HepG2 (cell line): ENCODE data around the gene LBX2. TPM values are rescaled to one million over a fixed set of nuclear protein-coding genes. Genes with fewer than 3 reads are reported as not detected.

Experiments
- ARID2 ChIP-seq: sonication (generic); formaldehyde crosslinking; IDR thresholded peaks from 2 replicates; pipeline ENCODE4 v1.8.1; 2022; ENCODE audit warnings: mild to moderate bottlenecking, missing genetic modification reagents, borderline replicate concordance
- CBX5 ChIP-seq: sonication (generic); formaldehyde crosslinking; IDR thresholded peaks from 2 replicates; pipeline ENCODE4 v1.4.0; 2020; ENCODE audit warnings: missing genetic modification reagents, borderline replicate concordance
- FOXA1 ChIP-seq, 2 experiments: fragments of 450-650 bp in 1 of 2; sonication (generic) in 1 of 2; formaldehyde crosslinking in 1 of 2; IDR thresholded peaks; 2 replicates each; pipeline versions ENCODE4 v1.4.0 to v1.6.1; 2016 to 2020; ENCODE audit warnings: missing genetic modification reagents in 1 of 2
- GZF1 ChIP-seq: sonication (generic); formaldehyde crosslinking; IDR thresholded peaks from 2 replicates; pipeline ENCODE4 v1.5.1; 2020; ENCODE audit warnings: mild to moderate bottlenecking, missing genetic modification reagents
- KAT2B ChIP-seq: fragments of 150-350 bp; IDR thresholded peaks from 2 replicates; pipeline ENCODE4 v1.6.1; 2014; ENCODE audit warnings: low read depth, low read length, borderline replicate concordance
- KLF16 ChIP-seq, 2 experiments: sonication (generic) in 1 of 2; formaldehyde crosslinking in 1 of 2; IDR thresholded peaks; 2 replicates each; pipeline versions ENCODE4 v1.6.1 to v1.8.0; 2016 to 2023; ENCODE audit warnings: missing genetic modification reagents in 2 of 2, missing compliant biosample characterization in 1 of 2
- LCORL ChIP-seq, 2 experiments: fragments of 450-650 bp in 1 of 2; sonication (generic) in 1 of 2; formaldehyde crosslinking in 1 of 2; IDR thresholded peaks; 2 replicates each; pipeline versions ENCODE4 v1.5.0 to v1.6.1; 2017 to 2020; ENCODE audit warnings: antibody characterized with exemption in 1 of 2, missing genetic modification reagents in 1 of 2
- MED13 ChIP-seq: sonication (generic); formaldehyde crosslinking; IDR thresholded peaks from 2 replicates; pipeline ENCODE4 v1.5.0; 2020; ENCODE audit warnings: missing genetic modification reagents
- NCOA2 ChIP-seq: sonication (generic); formaldehyde crosslinking; IDR thresholded peaks from 2 replicates; pipeline ENCODE4 v1.8.0; 2022; ENCODE audit warnings: inconsistent platforms
- SPEN ChIP-seq: sonication (generic); formaldehyde crosslinking; IDR thresholded peaks from 2 replicates; pipeline ENCODE4 v1.5.1; 2020; ENCODE audit warnings: low read depth, mild to moderate bottlenecking, missing genetic modification reagents
- ZNF121 ChIP-seq: sonication (generic); formaldehyde crosslinking; IDR thresholded peaks from 2 replicates; pipeline ENCODE4 v1.5.0; 2020; ENCODE audit warnings: mild to moderate bottlenecking, missing genetic modification reagents
- ZNF205 ChIP-seq: IDR thresholded peaks from 2 replicates; pipeline ENCODE4 v1.6.1; 2018; ENCODE audit warnings: missing biosample characterization, missing genetic modification reagents
- ZNF382 ChIP-seq: sonication (generic); formaldehyde crosslinking; IDR thresholded peaks from 2 replicates; pipeline ENCODE4 v1.5.0; 2020; ENCODE audit warnings: missing genetic modification reagents, mild to moderate bottlenecking, borderline replicate concordance
- ZNF563 ChIP-seq: sonication (generic); formaldehyde crosslinking; IDR thresholded peaks from 2 replicates; pipeline ENCODE4 v1.8.0; 2022; ENCODE audit warnings: mild to moderate bottlenecking, moderate library complexity, missing genetic modification reagents
- ZNF782 ChIP-seq: sonication (generic); formaldehyde crosslinking; IDR thresholded peaks from 2 replicates; pipeline ENCODE4 v1.4.0; 2020; ENCODE audit warnings: missing genetic modification reagents, mild to moderate bottlenecking, borderline replicate concordance
- polyA plus RNA-seq, 8 experiments: library from polyadenylated mRNA; depleted of rRNA in 3 of 8; stranded (reverse) in 7 of 8; unstranded in 1 of 8; fragments of >200 nt; fragmentation: Illumina TruSeq in 4 of 8; extraction: Trizol in 4 of 8; gene quantifications; 2 replicates each; pipeline versions ENCODE4 v1.2.1 to v1.2.3, GENCODE V29; 2011 to 2016; ENCODE audit warnings: low read depth in 4 of 8, missing spikeins in 1 of 8, mixed read lengths in 1 of 8; ENCODE audit not compliant: insufficient read depth in 1 of 8
- total RNA-seq, 5 experiments: library from RNA; depleted of rRNA; stranded (reverse); fragments of >200 nt; fragmentation: Illumina TruSeq; extraction: Trizol; gene quantifications; 2 replicates each; pipeline ENCODE4 v1.2.3, GENCODE V29; 2016; ENCODE audit warnings: low read depth in 1 of 5
- TF ChIP-seq, protein P1 (sequence below): sonication (generic); formaldehyde crosslinking; IDR thresholded peaks from 2 replicates; pipeline ENCODE4 v1.4.0; 2020; ENCODE audit warnings: mild to moderate bottlenecking, missing genetic modification reagents
- TF ChIP-seq, protein P2 (sequence below): sonication (generic); formaldehyde crosslinking; IDR thresholded peaks from 2 replicates; pipeline ENCODE4 v1.4.0; 2020; ENCODE audit warnings: missing genetic modification reagents
- TF ChIP-seq, protein P3 (sequence below): sonication (generic); formaldehyde crosslinking; IDR thresholded peaks from 2 replicates; pipeline ENCODE4 v1.4.0; 2020; ENCODE audit warnings: missing genetic modification reagents
- TF ChIP-seq, protein P4 (sequence below): sonication (generic); formaldehyde crosslinking; IDR thresholded peaks from 2 replicates; pipeline ENCODE4 v1.4.0; 2020; ENCODE audit warnings: missing genetic modification reagents

LBX2 gene
- total and polyA plus RNA-seq, 2 of the 13 experiments (the other 11 are each of a cell fraction or from before 2014, with no cell fraction given): 6.4 to 8.1 TPM

DNA sequence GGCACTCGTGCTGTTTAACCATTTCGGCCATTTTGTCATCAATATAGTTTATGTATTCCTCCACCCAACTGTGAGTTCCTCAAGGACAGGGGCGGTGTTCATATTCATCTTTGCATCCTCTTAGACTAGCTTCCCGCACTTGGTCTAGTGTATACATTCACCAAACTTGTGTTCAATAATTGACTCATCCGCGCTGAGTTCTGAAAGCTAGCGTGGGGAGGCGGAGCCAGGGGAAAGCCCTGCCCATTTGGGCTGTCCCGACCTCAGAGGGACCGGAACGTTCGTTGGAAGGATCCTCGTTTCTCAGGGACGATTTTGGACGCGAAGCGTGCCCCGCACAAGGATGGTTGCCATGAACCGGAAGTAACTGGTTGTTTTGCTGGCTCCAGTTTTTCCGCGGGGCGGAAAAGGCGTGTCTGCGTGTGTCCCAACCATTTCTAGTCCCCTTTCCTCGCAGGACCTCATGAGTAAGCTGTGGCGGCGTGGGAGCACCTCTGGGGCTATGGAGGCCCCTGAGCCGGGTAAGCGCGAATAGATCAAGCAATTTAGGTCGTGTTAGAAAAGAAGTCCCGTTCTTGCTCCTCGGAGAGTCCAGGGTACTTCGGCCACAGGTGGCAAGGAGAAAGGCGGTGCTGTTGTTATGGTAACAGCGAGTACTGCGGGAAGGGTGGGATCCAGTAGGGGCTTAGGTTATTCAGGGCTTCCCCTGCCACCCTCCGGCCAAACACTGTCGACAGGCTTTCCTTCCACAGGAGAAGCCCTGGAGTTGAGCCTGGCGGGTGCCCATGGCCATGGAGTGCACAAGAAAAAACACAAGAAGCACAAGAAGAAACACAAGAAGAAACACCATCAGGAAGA lies 44.5 kb downstream of the LBX2 start, which contains the start of gene INO80B (continued):
- TF ChIP-seq, protein P1, sequence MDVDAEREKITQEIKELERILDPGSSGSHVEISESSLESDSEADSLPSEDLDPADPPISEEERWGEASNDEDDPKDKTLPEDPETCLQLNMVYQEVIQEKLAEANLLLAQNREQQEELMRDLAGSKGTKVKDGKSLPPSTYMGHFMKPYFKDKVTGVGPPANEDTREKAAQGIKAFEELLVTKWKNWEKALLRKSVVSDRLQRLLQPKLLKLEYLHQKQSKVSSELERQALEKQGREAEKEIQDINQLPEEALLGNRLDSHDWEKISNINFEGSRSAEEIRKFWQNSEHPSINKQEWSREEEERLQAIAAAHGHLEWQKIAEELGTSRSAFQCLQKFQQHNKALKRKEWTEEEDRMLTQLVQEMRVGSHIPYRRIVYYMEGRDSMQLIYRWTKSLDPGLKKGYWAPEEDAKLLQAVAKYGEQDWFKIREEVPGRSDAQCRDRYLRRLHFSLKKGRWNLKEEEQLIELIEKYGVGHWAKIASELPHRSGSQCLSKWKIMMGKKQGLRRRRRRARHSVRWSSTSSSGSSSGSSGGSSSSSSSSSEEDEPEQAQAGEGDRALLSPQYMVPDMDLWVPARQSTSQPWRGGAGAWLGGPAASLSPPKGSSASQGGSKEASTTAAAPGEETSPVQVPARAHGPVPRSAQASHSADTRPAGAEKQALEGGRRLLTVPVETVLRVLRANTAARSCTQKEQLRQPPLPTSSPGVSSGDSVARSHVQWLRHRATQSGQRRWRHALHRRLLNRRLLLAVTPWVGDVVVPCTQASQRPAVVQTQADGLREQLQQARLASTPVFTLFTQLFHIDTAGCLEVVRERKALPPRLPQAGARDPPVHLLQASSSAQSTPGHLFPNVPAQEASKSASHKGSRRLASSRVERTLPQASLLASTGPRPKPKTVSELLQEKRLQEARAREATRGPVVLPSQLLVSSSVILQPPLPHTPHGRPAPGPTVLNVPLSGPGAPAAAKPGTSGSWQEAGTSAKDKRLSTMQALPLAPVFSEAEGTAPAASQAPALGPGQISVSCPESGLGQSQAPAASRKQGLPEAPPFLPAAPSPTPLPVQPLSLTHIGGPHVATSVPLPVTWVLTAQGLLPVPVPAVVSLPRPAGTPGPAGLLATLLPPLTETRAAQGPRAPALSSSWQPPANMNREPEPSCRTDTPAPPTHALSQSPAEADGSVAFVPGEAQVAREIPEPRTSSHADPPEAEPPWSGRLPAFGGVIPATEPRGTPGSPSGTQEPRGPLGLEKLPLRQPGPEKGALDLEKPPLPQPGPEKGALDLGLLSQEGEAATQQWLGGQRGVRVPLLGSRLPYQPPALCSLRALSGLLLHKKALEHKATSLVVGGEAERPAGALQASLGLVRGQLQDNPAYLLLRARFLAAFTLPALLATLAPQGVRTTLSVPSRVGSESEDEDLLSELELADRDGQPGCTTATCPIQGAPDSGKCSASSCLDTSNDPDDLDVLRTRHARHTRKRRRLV (CRISPR knock-in tag): no peak; the same call in 1 of the 2 replicates
- TF ChIP-seq ZNF563 (0 out of 2 replicates have a peak, but pooled peaks have one; percentile 71), SPEN (peak; percentile 95), MED13 (CRISPR knock-in tag) (no peak), NCOA2 (peak; percentile 67), ZNF121 (CRISPR knock-in tag) (peak; percentile 62; the same call in 1 of the 2 replicates), ZNF782 (CRISPR knock-in tag) (peak; percentile 88; the same call in 1 of the 2 replicates), ARID2 (CRISPR knock-in tag) (peak; percentile 95), KLF16 (CRISPR knock-in tag; IDR thresholded peaks at IDR 0.05) (peak; percentile 94 to 100), ZNF205 (CRISPR knock-in tag) (peak; percentile 87), CBX5 (CRISPR knock-in tag) (peak; percentile 99), LCORL (IDR thresholded peaks at IDR 0.05) (peak; percentile 78; the same call in 1 of the 2 replicates), LCORL (CRISPR knock-in tag; IDR thresholded peaks at IDR 0.05) (peak; percentile 97), GZF1 (CRISPR knock-in tag) (0 out of 2 replicates have a peak, but pooled peaks have one; percentile 79), FOXA1 (IDR thresholded peaks at IDR 0.05) (no peak), FOXA1 (CRISPR knock-in tag; IDR thresholded peaks at IDR 0.05) (peak; percentile 57; the same call in 1 of the 2 replicates), ZNF382 (no peak), KAT2B (no peak)
- TF ChIP-seq, protein P2, sequence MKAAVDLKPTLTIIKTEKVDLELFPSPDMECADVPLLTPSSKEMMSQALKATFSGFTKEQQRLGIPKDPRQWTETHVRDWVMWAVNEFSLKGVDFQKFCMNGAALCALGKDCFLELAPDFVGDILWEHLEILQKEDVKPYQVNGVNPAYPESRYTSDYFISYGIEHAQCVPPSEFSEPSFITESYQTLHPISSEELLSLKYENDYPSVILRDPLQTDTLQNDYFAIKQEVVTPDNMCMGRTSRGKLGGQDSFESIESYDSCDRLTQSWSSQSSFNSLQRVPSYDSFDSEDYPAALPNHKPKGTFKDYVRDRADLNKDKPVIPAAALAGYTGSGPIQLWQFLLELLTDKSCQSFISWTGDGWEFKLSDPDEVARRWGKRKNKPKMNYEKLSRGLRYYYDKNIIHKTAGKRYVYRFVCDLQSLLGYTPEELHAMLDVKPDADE (CRISPR knock-in tag): no peak
- TF ChIP-seq, protein P3, sequence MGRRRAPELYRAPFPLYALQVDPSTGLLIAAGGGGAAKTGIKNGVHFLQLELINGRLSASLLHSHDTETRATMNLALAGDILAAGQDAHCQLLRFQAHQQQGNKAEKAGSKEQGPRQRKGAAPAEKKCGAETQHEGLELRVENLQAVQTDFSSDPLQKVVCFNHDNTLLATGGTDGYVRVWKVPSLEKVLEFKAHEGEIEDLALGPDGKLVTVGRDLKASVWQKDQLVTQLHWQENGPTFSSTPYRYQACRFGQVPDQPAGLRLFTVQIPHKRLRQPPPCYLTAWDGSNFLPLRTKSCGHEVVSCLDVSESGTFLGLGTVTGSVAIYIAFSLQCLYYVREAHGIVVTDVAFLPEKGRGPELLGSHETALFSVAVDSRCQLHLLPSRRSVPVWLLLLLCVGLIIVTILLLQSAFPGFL (CRISPR knock-in tag): no peak
- TF ChIP-seq, protein P4, sequence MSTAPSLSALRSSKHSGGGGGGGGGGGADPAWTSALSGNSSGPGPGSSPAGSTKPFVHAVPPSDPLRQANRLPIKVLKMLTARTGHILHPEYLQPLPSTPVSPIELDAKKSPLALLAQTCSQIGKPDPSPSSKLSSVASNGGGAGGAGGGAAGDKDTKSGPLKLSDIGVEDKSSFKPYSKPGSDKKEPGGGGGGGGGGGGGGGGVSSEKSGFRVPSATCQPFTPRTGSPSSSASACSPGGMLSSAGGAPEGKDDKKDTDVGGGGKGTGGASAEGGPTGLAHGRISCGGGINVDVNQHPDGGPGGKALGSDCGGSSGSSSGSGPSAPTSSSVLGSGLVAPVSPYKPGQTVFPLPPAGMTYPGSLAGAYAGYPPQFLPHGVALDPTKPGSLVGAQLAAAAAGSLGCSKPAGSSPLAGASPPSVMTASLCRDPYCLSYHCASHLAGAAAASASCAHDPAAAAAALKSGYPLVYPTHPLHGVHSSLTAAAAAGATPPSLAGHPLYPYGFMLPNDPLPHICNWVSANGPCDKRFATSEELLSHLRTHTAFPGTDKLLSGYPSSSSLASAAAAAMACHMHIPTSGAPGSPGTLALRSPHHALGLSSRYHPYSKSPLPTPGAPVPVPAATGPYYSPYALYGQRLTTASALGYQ: peak; percentile 49; the same call in 1 of the 2 replicates
